Osteoblast (primary cell): ENCODE measurements around the gene VIPR2. TPM values are rescaled to one million over a fixed set of nuclear protein-coding genes. Genes with fewer than 3 reads are reported as not detected.

Source experiments
- DNase-seq: peaks from one replicate; pipeline ENCODE4 v3.0.0; 2011; ENCODE audit warnings: low spot score, mixed read lengths; ENCODE audit not compliant: insufficient read length; ENCODE audit errors: missing footprints
- H2AFZ ChIP-seq: 2 replicates; pipeline ENCODE4 v1.6.0; 2011; ENCODE audit warnings: mild to moderate bottlenecking, low read length
- H3K27ac ChIP-seq: 2 replicates; pipeline ENCODE4 v1.5.1; 2011; ENCODE audit warnings: mild to moderate bottlenecking, low read depth, low read length, moderate library complexity
- H3K27me3 ChIP-seq: 2 replicates; pipeline ENCODE4 v1.6.0; 2012; ENCODE audit warnings: mild to moderate bottlenecking, control low read depth, inconsistent platforms, low read length, moderate library complexity; ENCODE audit not compliant: insufficient read depth
- H3K36me3 ChIP-seq: 2 replicates; pipeline ENCODE4 v1.5.1; 2011; ENCODE audit warnings: mild to moderate bottlenecking, low read length, control low read depth, moderate library complexity; ENCODE audit not compliant: insufficient read depth
- H3K4me1 ChIP-seq: 2 replicates; pipeline ENCODE4 v1.5.1; 2011; ENCODE audit warnings: mild to moderate bottlenecking, low read length, control low read depth, moderate library complexity; ENCODE audit not compliant: insufficient read depth
- H3K4me2 ChIP-seq: 2 replicates; pipeline ENCODE4 v1.6.0; 2011; ENCODE audit warnings: mild to moderate bottlenecking, low read length; ENCODE audit not compliant: insufficient read depth
- H3K4me3 ChIP-seq: fragments of 200-600 bp; sonication (generic); 3 replicates; pipeline ENCODE4 v1.5.1; 2012; ENCODE audit warnings: mild to moderate bottlenecking, low read length, inconsistent platforms; ENCODE audit not compliant: insufficient read depth
- H3K79me2 ChIP-seq: 2 replicates; pipeline ENCODE4 v1.6.0; 2012; ENCODE audit warnings: mild to moderate bottlenecking, low read length, control low read depth, inconsistent platforms; ENCODE audit not compliant: insufficient read depth
- H3K9me3 ChIP-seq: 2 replicates; pipeline ENCODE4 v1.5.1; 2011; ENCODE audit warnings: low read depth, low read length, control low read depth
- H4K20me1 ChIP-seq: 2 replicates; pipeline ENCODE4 v1.6.0; 2012; ENCODE audit warnings: mild to moderate bottlenecking, low read length, control low read depth; ENCODE audit not compliant: insufficient read depth
- total RNA-seq: library from RNA; depleted of rRNA; stranded (reverse); fragments of >200 nt; gene quantifications from 2 replicates; pipeline ENCODE4 v1.2.3, GENCODE V29; 2012
- TF ChIP-seq, protein P1 (sequence below): IDR thresholded peaks from 2 replicates; pipeline ENCODE4 v1.5.1; 2011; ENCODE audit warnings: mild to moderate bottlenecking, low read depth, low read length, moderate library complexity; ENCODE audit errors: extremely low read depth

Gene VIPR2
- total RNA-seq, 1 donor = not detected

DNA sequence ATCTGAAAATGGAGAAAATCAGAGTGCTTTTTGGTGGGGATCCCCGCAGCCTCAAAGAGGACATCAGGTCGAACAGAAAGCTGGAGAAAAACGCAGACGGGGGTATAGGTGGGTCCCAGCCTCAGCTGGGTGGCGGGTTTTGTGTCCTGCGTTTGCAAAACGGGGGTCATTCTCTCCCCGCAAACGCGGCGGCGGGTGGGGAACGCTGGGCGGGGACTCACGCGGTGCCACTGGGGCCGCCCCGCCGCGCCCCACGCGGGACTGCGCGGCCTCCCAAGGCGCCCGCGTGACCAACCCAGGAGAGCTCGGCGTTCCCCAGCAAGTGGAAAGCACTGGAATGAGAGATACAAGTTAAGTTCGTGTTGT is 806 bp upstream of the VIPR2 start:
- H4K20me1 ChIP-seq = no peaks in the 10 kb centered on the region
- no peak for DNase-seq
- H3K36me3 ChIP-seq = no peaks in the 10 kb centered on the region
- H3K27me3 ChIP-seq = peaks cover 19% of the 10 kb centered on the region
- no peak overlapping the region for H3K4me3 ChIP-seq
- no peak overlapping the region for H3K27ac ChIP-seq
- no peaks in the 10 kb centered on the region for H3K4me1 ChIP-seq
- no peak overlapping the region for H3K4me2 ChIP-seq
- no peaks in the 10 kb centered on the region for H3K79me2 ChIP-seq
- H3K9me3 ChIP-seq = no peaks in the 10 kb centered on the region
- H2AFZ ChIP-seq = no peak overlapping the region
- TF ChIP-seq, protein P1, sequence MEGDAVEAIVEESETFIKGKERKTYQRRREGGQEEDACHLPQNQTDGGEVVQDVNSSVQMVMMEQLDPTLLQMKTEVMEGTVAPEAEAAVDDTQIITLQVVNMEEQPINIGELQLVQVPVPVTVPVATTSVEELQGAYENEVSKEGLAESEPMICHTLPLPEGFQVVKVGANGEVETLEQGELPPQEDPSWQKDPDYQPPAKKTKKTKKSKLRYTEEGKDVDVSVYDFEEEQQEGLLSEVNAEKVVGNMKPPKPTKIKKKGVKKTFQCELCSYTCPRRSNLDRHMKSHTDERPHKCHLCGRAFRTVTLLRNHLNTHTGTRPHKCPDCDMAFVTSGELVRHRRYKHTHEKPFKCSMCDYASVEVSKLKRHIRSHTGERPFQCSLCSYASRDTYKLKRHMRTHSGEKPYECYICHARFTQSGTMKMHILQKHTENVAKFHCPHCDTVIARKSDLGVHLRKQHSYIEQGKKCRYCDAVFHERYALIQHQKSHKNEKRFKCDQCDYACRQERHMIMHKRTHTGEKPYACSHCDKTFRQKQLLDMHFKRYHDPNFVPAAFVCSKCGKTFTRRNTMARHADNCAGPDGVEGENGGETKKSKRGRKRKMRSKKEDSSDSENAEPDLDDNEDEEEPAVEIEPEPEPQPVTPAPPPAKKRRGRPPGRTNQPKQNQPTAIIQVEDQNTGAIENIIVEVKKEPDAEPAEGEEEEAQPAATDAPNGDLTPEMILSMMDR = no peak

DNA sequence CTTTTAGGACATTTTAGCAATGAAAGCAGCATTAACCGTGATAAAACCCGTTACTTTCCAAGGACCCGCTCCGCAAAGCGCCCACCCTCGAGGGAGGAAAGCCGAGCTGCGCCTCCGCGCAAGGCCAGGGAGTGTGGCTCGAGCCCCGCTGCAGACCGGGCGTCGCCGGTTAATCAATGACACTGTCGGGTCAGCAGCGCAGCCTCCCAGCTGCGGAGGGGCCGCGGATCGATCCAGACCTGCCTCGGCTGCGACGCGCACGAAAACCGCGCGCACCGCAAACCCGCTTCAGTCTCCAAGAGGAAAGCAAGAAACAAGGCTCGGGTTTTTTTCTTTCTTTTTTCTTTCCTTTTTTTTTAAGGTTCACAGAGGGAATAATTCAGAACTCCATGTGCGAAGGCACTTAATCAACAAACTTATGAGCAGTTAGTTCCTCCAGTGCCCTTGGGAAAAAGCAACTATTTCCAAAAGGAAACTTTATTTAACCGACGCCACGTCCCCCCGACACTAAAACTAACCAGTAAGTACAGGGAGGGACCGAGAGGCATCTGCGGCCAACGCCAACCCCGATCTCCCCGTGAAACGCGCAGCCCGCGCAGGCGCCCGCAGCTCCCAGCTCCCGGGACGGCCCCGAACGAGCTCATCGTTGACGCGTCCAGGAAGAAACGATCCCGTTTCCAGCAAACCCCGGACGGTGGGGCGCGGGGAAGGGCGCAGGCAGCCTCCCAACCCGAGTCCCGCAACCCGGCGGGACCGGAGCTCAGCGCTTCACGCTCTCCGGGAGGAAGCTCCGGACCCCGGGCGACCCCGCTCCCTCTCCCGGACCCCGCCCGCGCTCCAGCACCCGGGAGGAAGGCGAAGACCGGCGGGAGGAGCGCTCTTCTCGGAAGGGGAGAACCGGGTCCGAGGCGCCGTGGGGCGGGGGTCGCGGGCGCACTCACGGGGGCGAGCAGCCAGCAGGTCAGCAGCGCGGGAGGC is 598 bp downstream of the VIPR2 start:
- Histone ChIP-seq H3K79me2 (no peaks in the 10 kb centered on the region), H2AFZ (no peak overlapping the region), H3K4me1 (no peaks in the 10 kb centered on the region), H3K36me3 (no peaks in the 10 kb centered on the region), H3K27me3 (peaks cover 19% of the 10 kb centered on the region), H3K4me3 (no peak overlapping the region), H3K4me2 (no peak overlapping the region), H3K27ac (no peak overlapping the region), H4K20me1 (no peaks in the 10 kb centered on the region), H3K9me3 (no peaks in the 10 kb centered on the region)
- TF ChIP-seq, protein P1 = no peak
- no peak for DNase-seq

DNA sequence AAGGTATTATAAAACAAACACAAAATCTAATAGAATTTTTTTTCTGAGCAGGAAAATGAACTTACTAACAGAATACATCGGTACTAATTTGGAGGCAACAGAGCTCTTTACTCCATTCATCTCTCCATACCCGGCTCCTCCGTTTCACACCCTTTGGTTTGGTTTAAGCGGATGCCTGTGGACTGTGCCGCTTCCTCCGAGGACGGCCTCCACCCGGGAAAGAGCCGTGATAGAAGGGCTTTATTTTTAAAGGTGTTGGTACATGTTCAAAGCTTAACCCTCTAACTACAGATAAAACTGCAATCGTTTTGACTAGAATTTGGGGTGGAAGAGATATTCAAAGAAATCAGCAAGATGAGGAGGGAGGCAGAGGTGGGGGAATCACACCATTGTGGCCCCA is 1.9 kb downstream of the VIPR2 start:
- Histone ChIP-seq H3K4me3 (no peak overlapping the region), H3K79me2 (no peaks in the 10 kb centered on the region), H3K4me1 (no peaks in the 10 kb centered on the region), H3K27ac (no peak overlapping the region), H3K4me2 (no peak overlapping the region), H4K20me1 (no peaks in the 10 kb centered on the region), H3K27me3 (peaks cover 19% of the 10 kb centered on the region), H3K9me3 (no peaks in the 10 kb centered on the region), H3K36me3 (no peaks in the 10 kb centered on the region), H2AFZ (no peak overlapping the region)
- TF ChIP-seq, protein P1 = no peak
- no peak for DNase-seq

DNA sequence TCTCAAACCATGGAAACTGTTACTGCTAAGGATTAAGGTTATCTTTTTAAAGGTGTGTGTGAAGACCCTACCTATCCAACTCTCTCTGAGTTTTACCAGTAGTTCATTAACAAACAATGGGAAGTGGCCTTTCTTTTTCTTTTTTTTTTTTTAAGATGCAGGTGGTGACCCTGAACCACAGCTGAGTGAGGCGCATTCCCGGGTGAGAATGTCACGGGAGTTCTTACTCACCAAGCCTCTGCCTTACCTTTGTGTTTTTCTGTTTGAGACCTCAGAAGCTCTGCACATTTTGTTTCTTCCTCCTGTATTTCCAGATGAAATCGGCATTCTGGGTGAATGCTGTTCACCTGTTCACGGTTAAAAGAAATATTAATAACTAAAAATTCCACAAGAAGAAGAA is 2.5 kb downstream of the VIPR2 start:
- H3K4me2 ChIP-seq = no peak overlapping the region
- H3K36me3 ChIP-seq = no peaks in the 10 kb centered on the region
- no peaks in the 10 kb centered on the region for H3K9me3 ChIP-seq
- H3K4me1 ChIP-seq = no peaks in the 10 kb centered on the region
- H3K27me3 ChIP-seq = peaks cover 19% of the 10 kb centered on the region
- no peaks in the 10 kb centered on the region for H4K20me1 ChIP-seq
- H3K27ac ChIP-seq = no peak overlapping the region
- H3K4me3 ChIP-seq = no peak overlapping the region
- H2AFZ ChIP-seq = no peak overlapping the region
- DNase-seq = no peak
- TF ChIP-seq, protein P1 = no peak
- no peaks in the 10 kb centered on the region for H3K79me2 ChIP-seq
